Chondrocyte (in vitro differentiated cells): ENCODE measurements around the gene GSAP. TPM values are rescaled to one million over a fixed set of nuclear protein-coding genes. Genes with fewer than 3 reads are reported as not detected.

ENCODE experiments used
- DNase-seq: peaks from one replicate; pipeline ENCODE4 v3.0.0; 2021; ENCODE audit warnings: mixed read lengths, low spot score
- H3K27ac Mint-ChIP-seq: one replicate; pipeline ENCODE4 v1.8.0; 2021; ENCODE audit warnings: mild to moderate bottlenecking, moderate library complexity, mixed read lengths; ENCODE audit not compliant: unreplicated experiment
- H3K27me3 Mint-ChIP-seq: 2 replicates; pipeline ENCODE4 v1.8.0; 2021; ENCODE audit warnings: low read depth, mixed read lengths
- H3K36me3 Mint-ChIP-seq: 2 replicates; pipeline ENCODE4 v1.8.0; 2021; ENCODE audit warnings: low read depth, mixed read lengths
- H3K4me1 Mint-ChIP-seq: 2 replicates; pipeline ENCODE4 v1.8.0; 2021; ENCODE audit warnings: low read depth, mild to moderate bottlenecking, mixed read lengths
- H3K4me3 Mint-ChIP-seq: one replicate; pipeline ENCODE4 v1.8.0; 2021; ENCODE audit warnings: mild to moderate bottlenecking, moderate library complexity, mixed read lengths; ENCODE audit not compliant: unreplicated experiment
- H3K9me3 Mint-ChIP-seq: 2 replicates; pipeline ENCODE4 v1.8.0; 2021; ENCODE audit warnings: low read depth, mixed read lengths
- CTCF ChIP-seq: fragments of 200-600 bp; sonication (generic); IDR thresholded peaks from 2 replicates; pipeline ENCODE4 v1.5.0; 2021; ENCODE audit warnings: antibody characterized with exemption, mild to moderate bottlenecking, moderate library complexity
- total RNA-seq: library from RNA; stranded (reverse); gene quantifications from 3 replicates; pipeline ENCODE4 v1.2.1, GENCODE V29; 2021

Gene GSAP
- total RNA-seq, 1 donor from 2014 or later: 1.9 TPM

GRCh38 chr7:77359599-77359998 is 56.5 kb downstream of the GSAP start:
- DNase-seq: no peak
- Mint-ChIP-seq H3K9me3 (no peaks in the 10 kb centered on the region), H3K36me3 (no peaks in the 10 kb centered on the region), H3K4me3 (no peak overlapping the region), H3K4me1 (no peaks in the 10 kb centered on the region), H3K27ac (no peak overlapping the region), H3K27me3 (no peaks in the 10 kb centered on the region)
- no peak for TF ChIP-seq CTCF

GRCh38 chr7:77354914-77355313 is 61.2 kb downstream of the GSAP start:
- Mint-ChIP-seq H3K4me3 (no peak overlapping the region), H3K9me3 (no peaks in the 10 kb centered on the region), H3K27ac (no peak overlapping the region), H3K27me3 (no peaks in the 10 kb centered on the region), H3K36me3 (no peaks in the 10 kb centered on the region), H3K4me1 (peaks cover 19% of the 10 kb centered on the region)
- TF ChIP-seq CTCF: no peak
- no peak for DNase-seq

- Mint-ChIP-seq H3K4me1 (peaks cover 23% of the 10 kb centered on the region), H3K9me3 (no peaks in the 10 kb centered on the region), H3K36me3 (no peaks in the 10 kb centered on the region), H3K27ac (no peak overlapping the region), H3K4me3 (no peak overlapping the region), H3K27me3 (no peaks in the 10 kb centered on the region)
- DNase-seq: no peak
- TF ChIP-seq CTCF: no peak
Observed at GRCh38 chr7:77354484-77354883, 61.7 kb downstream of the GSAP start.

GRCh38 chr7:77353911-77354310 is 62.2 kb downstream of the GSAP start:
- no peaks in the 10 kb centered on the region for H3K9me3 Mint-ChIP-seq
- no peaks in the 10 kb centered on the region for H3K27me3 Mint-ChIP-seq
- peaks cover 28% of the 10 kb centered on the region for H3K4me1 Mint-ChIP-seq
- no peaks in the 10 kb centered on the region for H3K36me3 Mint-ChIP-seq
- TF ChIP-seq CTCF: no peak
- H3K4me3 Mint-ChIP-seq: no peak overlapping the region
- no peak overlapping the region for H3K27ac Mint-ChIP-seq
- DNase-seq: no peak

- H3K4me1 Mint-ChIP-seq: peaks cover 34% of the 10 kb centered on the region
- no peak overlapping the region for H3K27ac Mint-ChIP-seq
- TF ChIP-seq CTCF: no peak
- DNase-seq: no peak
- H3K36me3 Mint-ChIP-seq: no peaks in the 10 kb centered on the region
- no peaks in the 10 kb centered on the region for H3K27me3 Mint-ChIP-seq
- H3K4me3 Mint-ChIP-seq: no peak overlapping the region
- H3K9me3 Mint-ChIP-seq: no peaks in the 10 kb centered on the region
Observed at GRCh38 chr7:77353407-77353721, 62.8 kb downstream of the GSAP start.
